Peyer's patch (tissue), 4 donors: ENCODE measurements around the gene TUBGCP2.

Experiments
- CTCF ChIP-seq, 6 experiments: fragments of 450-650 bp in 4 of 6; fragments of 200-600 bp in 2 of 6; sonication (generic) in 1 of 6; IDR thresholded peaks; one replicate each; pipeline ENCODE4 v1.5.1; 2017 to 2019; ENCODE audit warnings: antibody characterized with exemption in 6 of 6, mild to moderate bottlenecking in 3 of 6, moderate library complexity in 1 of 6
- POLR2A ChIP-seq, 2 donors: fragments of 450-650 bp; IDR thresholded peaks; one replicate each; pipeline ENCODE4 v1.5.1; 2017; ENCODE audit warnings: antibody characterized with exemption in 2 of 2, mild to moderate bottlenecking in 2 of 2, moderate library complexity in 2 of 2

- TF ChIP-seq CTCF (IDR thresholded peaks at IDR 0.05): no peak
- TF ChIP-seq POLR2A (IDR thresholded peaks at IDR 0.05): no peak
Observed at GRCh38 chr10:133356549-133357284, 48.0 kb upstream of the TUBGCP2 start.
